H9 (cell line): ENCODE measurements around the gene NSRP1. TPM values are rescaled to one million over a fixed set of nuclear protein-coding genes. Genes with fewer than 3 reads are reported as not detected.

Source experiments
- DNase-seq: peaks from one replicate; pipeline ENCODE4 v3.0.0-alpha.2; 2017
- H2AFZ ChIP-seq: one replicate; pipeline ENCODE4 v1.6.1; 2013; ENCODE audit warnings: mild to moderate bottlenecking, low read length, control low read depth, moderate library complexity
- H2AK5ac ChIP-seq: 2 replicates; pipeline ENCODE4 v1.6.1; 2013; ENCODE audit warnings: low read length, control low read depth, mixed read lengths; ENCODE audit not compliant: insufficient read length
- H2BK120ac ChIP-seq: one replicate; pipeline ENCODE4 v1.6.1; 2013; ENCODE audit warnings: low read depth, mild to moderate bottlenecking, low read length, control low read depth, inconsistent platforms; ENCODE audit not compliant: poor library complexity, severe bottlenecking
- H2BK12ac ChIP-seq: 2 replicates; pipeline ENCODE4 v1.6.1; 2013; ENCODE audit warnings: low read length, control low read depth, mixed read lengths, low read depth; ENCODE audit not compliant: insufficient read length
- H2BK15ac ChIP-seq: 2 replicates; pipeline ENCODE4 v1.6.1; 2013; ENCODE audit warnings: low read depth, low read length, control low read depth
- H2BK20ac ChIP-seq: one replicate; pipeline ENCODE4 v1.6.1; 2013; ENCODE audit warnings: low read depth, mild to moderate bottlenecking, low read length, control low read depth, inconsistent platforms; ENCODE audit not compliant: poor library complexity, severe bottlenecking
- H2BK5ac ChIP-seq: 2 replicates; pipeline ENCODE4 v1.6.1; 2013; ENCODE audit warnings: low read length, control low read depth, mixed read lengths; ENCODE audit not compliant: insufficient read length
- H3K14ac ChIP-seq: 2 replicates; pipeline ENCODE4 v1.6.1; 2013; ENCODE audit warnings: low read length, control low read depth; ENCODE audit not compliant: insufficient read depth
- H3K18ac ChIP-seq: 2 replicates; pipeline ENCODE4 v1.6.1; 2013; ENCODE audit warnings: low read depth, mild to moderate bottlenecking, mixed read lengths, low read length, control low read depth; ENCODE audit not compliant: insufficient read length
- H3K23ac ChIP-seq: 2 replicates; pipeline ENCODE4 v1.6.1; 2013; ENCODE audit warnings: low read length, control low read depth, mixed read lengths, low read depth; ENCODE audit not compliant: insufficient read length
- H3K23me2 ChIP-seq: 2 replicates; pipeline ENCODE4 v1.6.1; 2013; ENCODE audit warnings: low read depth, mild to moderate bottlenecking, mixed read lengths, low read length, control low read depth; ENCODE audit not compliant: insufficient read length, poor library complexity, severe bottlenecking
- H3K27ac ChIP-seq: 2 replicates; pipeline ENCODE4 v1.5.1; 2013; ENCODE audit warnings: low read length, control low read depth, mixed read lengths, low read depth; ENCODE audit not compliant: insufficient read length
- H3K27me3 ChIP-seq: 2 replicates; pipeline ENCODE4 v1.6.1; 2013; ENCODE audit warnings: low read length, control low read depth, inconsistent platforms; ENCODE audit not compliant: insufficient read depth
- H3K4ac ChIP-seq: 2 replicates; pipeline ENCODE4 v1.6.1; 2013; ENCODE audit warnings: low read depth, mild to moderate bottlenecking, control low read depth, inconsistent platforms, low read length, moderate library complexity
- H3K4me1 ChIP-seq: 2 replicates; pipeline ENCODE4 v1.6.1; 2013; ENCODE audit warnings: low read length, control low read depth, inconsistent platforms; ENCODE audit not compliant: insufficient read depth
- H3K4me2 ChIP-seq: 2 replicates; pipeline ENCODE4 v1.6.1; 2013; ENCODE audit warnings: low read length, control low read depth, mixed read lengths; ENCODE audit not compliant: insufficient read length, insufficient read depth
- H3K56ac ChIP-seq: 2 replicates; pipeline ENCODE4 v1.6.1; 2013; ENCODE audit warnings: low read depth, mild to moderate bottlenecking, mixed read lengths, low read length, control low read depth; ENCODE audit not compliant: insufficient read length
- H3K79me1 ChIP-seq: 2 replicates; pipeline ENCODE4 v1.6.1; 2013; ENCODE audit warnings: low read depth, mild to moderate bottlenecking, moderate library complexity, low read length, control low read depth, inconsistent platforms; ENCODE audit not compliant: insufficient read depth, poor library complexity, severe bottlenecking
- H3K79me2 ChIP-seq: 2 replicates; pipeline ENCODE4 v1.6.1; 2013; ENCODE audit warnings: low read length, control low read depth, inconsistent platforms; ENCODE audit not compliant: insufficient read depth
- H3K9ac ChIP-seq: 2 replicates; pipeline ENCODE4 v1.6.1; 2013; ENCODE audit warnings: low read length, control low read depth, mixed read lengths; ENCODE audit not compliant: insufficient read length; ENCODE audit errors: extremely low read depth
- H3K9me3 ChIP-seq: one replicate; pipeline ENCODE4 v1.6.1; 2013; ENCODE audit warnings: low read depth, low read length, inconsistent platforms; ENCODE audit not compliant: control insufficient read depth
- H3T11ph ChIP-seq: one replicate; pipeline ENCODE4 v1.6.1; 2013; ENCODE audit warnings: mild to moderate bottlenecking, low read length, control low read depth, inconsistent platforms
- H4K20me1 ChIP-seq: one replicate; pipeline ENCODE4 v1.6.1; 2013; ENCODE audit not compliant: control insufficient read depth, insufficient read length, insufficient read depth
- H4K5ac ChIP-seq: 2 replicates; pipeline ENCODE4 v1.6.1; 2013; ENCODE audit warnings: low read depth, mild to moderate bottlenecking, mixed read lengths, low read length, control low read depth; ENCODE audit not compliant: insufficient read length
- H4K8ac ChIP-seq: replicated peaks from 2 replicates; pipeline ENCODE4 v1.6.1; 2013; ENCODE audit warnings: low read length, control low read depth, mixed read lengths, low read depth; ENCODE audit not compliant: insufficient read length
- H4K91ac ChIP-seq: 2 replicates; pipeline ENCODE4 v1.6.1; 2013; ENCODE audit warnings: low read depth, mild to moderate bottlenecking, moderate library complexity, mixed read lengths, low read length, control low read depth; ENCODE audit not compliant: insufficient read length
- H3K27ac Mint-ChIP-seq, 3 experiments: 2 replicates in 2 of 3; 3 replicates in 1 of 3; pipeline ENCODE4 v1.8.0; 2020 to 2021; ENCODE audit warnings: mixed read lengths in 3 of 3, mild to moderate bottlenecking in 1 of 3, moderate library complexity in 1 of 3
- H3K27me3 Mint-ChIP-seq: 2 replicates; pipeline ENCODE4 v1.8.0; 2021; ENCODE audit warnings: low read depth, mild to moderate bottlenecking, moderate library complexity, mixed read lengths
- H3K36me3 Mint-ChIP-seq, 3 experiments: 2 replicates in 2 of 3; 3 replicates in 1 of 3; pipeline ENCODE4 v1.8.0; 2020 to 2021; ENCODE audit warnings: low read depth in 3 of 3, mixed read lengths in 3 of 3; ENCODE audit not compliant: insufficient read depth in 1 of 3
- H3K4me1 Mint-ChIP-seq, 2 experiments: 2 replicates each; pipeline ENCODE4 v1.8.0; 2020; ENCODE audit warnings: mixed read lengths in 2 of 2
- H3K4me3 Mint-ChIP-seq, 2 experiments: 2 replicates in 1 of 2; 3 replicates in 1 of 2; pipeline ENCODE4 v1.8.0; 2020 to 2021; ENCODE audit warnings: mild to moderate bottlenecking in 2 of 2, mixed read lengths in 2 of 2, moderate library complexity in 1 of 2
- H3K9me3 Mint-ChIP-seq, 2 experiments: 2 replicates in 1 of 2; 3 replicates in 1 of 2; pipeline ENCODE4 v1.8.0; 2020; ENCODE audit warnings: mild to moderate bottlenecking in 2 of 2, mixed read lengths in 2 of 2, moderate library complexity in 1 of 2
- WGBS: extraction: QIAGEN DNeasy Blood & Tissue Kit; methylation state at CpG from one replicate; pipeline ENCODE4 v1.1.7; 2013; ENCODE audit warnings: missing lambda C conversion rate, low lambda C conversion rate, mixed read lengths; ENCODE audit not compliant: insufficient read length; ENCODE audit errors: extremely low coverage; 5-methylcytosine and 5-hydroxymethylcytosine counted together
- total RNA-seq: library from RNA; stranded (reverse); gene quantifications from 2 replicates; pipeline ENCODE4 v1.2.1, GENCODE V29; 2021
- TF ChIP-seq, protein P1 (sequence below): fragments of 200-600 bp; sonication (generic); conservative IDR thresholded peaks from 3 replicates; pipeline ENCODE4 v1.8.0; 2021; ENCODE audit warnings: antibody characterized with exemption, mild to moderate bottlenecking

The NSRP1 gene
- total RNA-seq, 1 experiment from 2014 or later, result 33.3 TPM

GRCh38 chr17:30093463-30094147 lies 23.0 kb upstream of the NSRP1 start:
- H3K36me3 Mint-ChIP-seq, result no peaks in the 10 kb centered on the region
- Histone ChIP-seq H3K23me2 (no peaks in the 10 kb centered on the region), H3T11ph (no peak overlapping the region), H3K9ac (no peak overlapping the region), H3K79me2 (no peaks in the 10 kb centered on the region), H3K4ac (no peak overlapping the region), H3K4me2 (no peak overlapping the region), H3K18ac (no peak overlapping the region), H4K8ac (no peak overlapping the region), H2BK20ac (no peak overlapping the region), H2AFZ (no peak overlapping the region), H3K4me1 (no peaks in the 10 kb centered on the region), H2AK5ac (no peak overlapping the region), H4K91ac (no peak overlapping the region), H4K20me1 (no peaks in the 10 kb centered on the region), H2BK5ac (no peak overlapping the region), H3K56ac (no peak overlapping the region), H2BK15ac (no peak overlapping the region), H2BK12ac (no peak overlapping the region), H4K5ac (no peak overlapping the region), H2BK120ac (no peak overlapping the region), H3K14ac (no peak overlapping the region), H3K79me1 (no peaks in the 10 kb centered on the region), H3K23ac (no peak overlapping the region), H3K9me3 (no peaks in the 10 kb centered on the region), H3K27me3 (no peaks in the 10 kb centered on the region), H3K27ac (no peak overlapping the region)
- H3K4me1 Mint-ChIP-seq, result peaks cover 0 to 3% of the 10 kb centered on the region in 2 experiments; a peak in 1 of 4 replicates
- DNase-seq, result peak; percentile 81
- H3K27ac Mint-ChIP-seq, result no peak overlapping the region
- TF ChIP-seq, protein P1, sequence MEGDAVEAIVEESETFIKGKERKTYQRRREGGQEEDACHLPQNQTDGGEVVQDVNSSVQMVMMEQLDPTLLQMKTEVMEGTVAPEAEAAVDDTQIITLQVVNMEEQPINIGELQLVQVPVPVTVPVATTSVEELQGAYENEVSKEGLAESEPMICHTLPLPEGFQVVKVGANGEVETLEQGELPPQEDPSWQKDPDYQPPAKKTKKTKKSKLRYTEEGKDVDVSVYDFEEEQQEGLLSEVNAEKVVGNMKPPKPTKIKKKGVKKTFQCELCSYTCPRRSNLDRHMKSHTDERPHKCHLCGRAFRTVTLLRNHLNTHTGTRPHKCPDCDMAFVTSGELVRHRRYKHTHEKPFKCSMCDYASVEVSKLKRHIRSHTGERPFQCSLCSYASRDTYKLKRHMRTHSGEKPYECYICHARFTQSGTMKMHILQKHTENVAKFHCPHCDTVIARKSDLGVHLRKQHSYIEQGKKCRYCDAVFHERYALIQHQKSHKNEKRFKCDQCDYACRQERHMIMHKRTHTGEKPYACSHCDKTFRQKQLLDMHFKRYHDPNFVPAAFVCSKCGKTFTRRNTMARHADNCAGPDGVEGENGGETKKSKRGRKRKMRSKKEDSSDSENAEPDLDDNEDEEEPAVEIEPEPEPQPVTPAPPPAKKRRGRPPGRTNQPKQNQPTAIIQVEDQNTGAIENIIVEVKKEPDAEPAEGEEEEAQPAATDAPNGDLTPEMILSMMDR, result peak; percentile 89
- H3K27me3 Mint-ChIP-seq, result no peaks in the 10 kb centered on the region; the same call in none of the 2 replicates
- no peak overlapping the region for H3K4me3 Mint-ChIP-seq
- WGBS, result no CpG with 5 or more reads among the region's 12 CpGs
- no peaks in the 10 kb centered on the region for H3K9me3 Mint-ChIP-seq
